Measurements from ENCODE around the gene PTPRT. TPM values are rescaled to one million over a fixed set of nuclear protein-coding genes. Genes with fewer than 3 reads are reported as not detected.

PTPRT gene
- polyA plus RNA-seq, 3 donors: not detected

GRCh38 chr20:42484335-42484734 lies 705.4 kb downstream of the PTPRT start:
- no peaks in the 10 kb centered on the region for H3K27me3 ChIP-seq (ENCODE audit: control insufficient read depth in 2 of 2, insufficient read depth in 2 of 2, low read length in 2 of 2)
- H3K4me2 ChIP-seq (replicated peaks; ENCODE audit: extremely low read depth, low read length, poor library complexity, severe bottlenecking): peak overlapping the region; percentile 80
- Mint-ChIP-seq H3K9me3 (peaks cover 0 to 9% (median 0%) of the 10 kb centered on the region in 7 donors), H3K4me3 (peak overlapping the region in 1 of 2 donors; percentile 91), H3K4me1 (peaks cover 32% of the 10 kb centered on the region), H3K27ac (peak overlapping the region; percentile 63 to 97 (median 92)), H3K27me3 (ENCODE audit: low read depth in 3 of 3) (peaks cover 3 to 10% (median 4%) of the 10 kb centered on the region in 3 donors), H3K36me3 (peaks cover 0 to 2% of the 10 kb centered on the region in 2 donors)
- no peaks in the 10 kb centered on the region for H3K79me2 ChIP-seq (ENCODE audit: insufficient read depth, low read length)
- intact Hi-C loops (cut with micrococcal nuclease): no loop called here
- H3K9me3 ChIP-seq (replicated peaks in 1 of 2; ENCODE audit: control insufficient read depth in 1 of 2, insufficient read depth in 1 of 2, low read length in 2 of 2): no peaks in the 10 kb centered on the region
- H2AFZ ChIP-seq (ENCODE audit: insufficient read depth, low read depth, low read length, poor library complexity, severe bottlenecking): no peak overlapping the region
- H3K4me3 ChIP-seq (replicated peaks in 1 of 3; ENCODE audit: low read depth in 2 of 3, low read length in 3 of 3): peak overlapping the region in 1 of 3 experiments; percentile 66
- WGBS (ENCODE audit: insufficient coverage): 35% methylated on average over 2 of the region's 3 CpGs
- DNase-seq: peak in 1 of 3 donors; percentile 19
- H3K4me1 ChIP-seq (ENCODE audit: control insufficient read depth in 1 of 2, insufficient read depth in 2 of 2, low read length in 2 of 2): peaks cover 34 to 35% of the 10 kb centered on the region in 2 donors
- no peaks in the 10 kb centered on the region for H3K36me3 ChIP-seq (replicated peaks in 1 of 2; ENCODE audit: control insufficient read depth in 1 of 2, insufficient read depth in 2 of 2, low read length in 2 of 2)
- H4K20me1 ChIP-seq (ENCODE audit: insufficient read depth, low read length): no peaks in the 10 kb centered on the region
- H3K27ac ChIP-seq (ENCODE audit: low read depth in 1 of 2, low read length in 2 of 2): peak overlapping the region in 1 of 2 donors; percentile 63
- no peak overlapping the region for H3K9ac ChIP-seq (ENCODE audit: insufficient read depth, low read length, poor library complexity, severe bottlenecking)
- TF ChIP-seq, protein P1, sequence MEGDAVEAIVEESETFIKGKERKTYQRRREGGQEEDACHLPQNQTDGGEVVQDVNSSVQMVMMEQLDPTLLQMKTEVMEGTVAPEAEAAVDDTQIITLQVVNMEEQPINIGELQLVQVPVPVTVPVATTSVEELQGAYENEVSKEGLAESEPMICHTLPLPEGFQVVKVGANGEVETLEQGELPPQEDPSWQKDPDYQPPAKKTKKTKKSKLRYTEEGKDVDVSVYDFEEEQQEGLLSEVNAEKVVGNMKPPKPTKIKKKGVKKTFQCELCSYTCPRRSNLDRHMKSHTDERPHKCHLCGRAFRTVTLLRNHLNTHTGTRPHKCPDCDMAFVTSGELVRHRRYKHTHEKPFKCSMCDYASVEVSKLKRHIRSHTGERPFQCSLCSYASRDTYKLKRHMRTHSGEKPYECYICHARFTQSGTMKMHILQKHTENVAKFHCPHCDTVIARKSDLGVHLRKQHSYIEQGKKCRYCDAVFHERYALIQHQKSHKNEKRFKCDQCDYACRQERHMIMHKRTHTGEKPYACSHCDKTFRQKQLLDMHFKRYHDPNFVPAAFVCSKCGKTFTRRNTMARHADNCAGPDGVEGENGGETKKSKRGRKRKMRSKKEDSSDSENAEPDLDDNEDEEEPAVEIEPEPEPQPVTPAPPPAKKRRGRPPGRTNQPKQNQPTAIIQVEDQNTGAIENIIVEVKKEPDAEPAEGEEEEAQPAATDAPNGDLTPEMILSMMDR (IDR thresholded peaks at IDR 0.05): no peak

GRCh38 chr20:42483730-42484303 lies 705.9 kb downstream of the PTPRT start:
- peaks cover 34 to 35% of the 10 kb centered on the region in 2 donors for H3K4me1 ChIP-seq (ENCODE audit: control insufficient read depth in 1 of 2, insufficient read depth in 2 of 2, low read length in 2 of 2)
- peak overlapping the region in 1 of 7 donors; percentile 18 for H3K27ac Mint-ChIP-seq
- H3K27ac ChIP-seq (ENCODE audit: low read depth in 1 of 2, low read length in 2 of 2): no peak overlapping the region
- H3K9me3 Mint-ChIP-seq: peaks cover 0 to 9% (median 0%) of the 10 kb centered on the region in 7 donors
- intact Hi-C loops (cut with micrococcal nuclease): no loop called here
- H3K4me3 Mint-ChIP-seq: no peak overlapping the region
- no peak overlapping the region for H3K9ac ChIP-seq (ENCODE audit: insufficient read depth, low read length, poor library complexity, severe bottlenecking)
- peaks cover 4 to 10% (median 5%) of the 10 kb centered on the region in 3 donors for H3K27me3 Mint-ChIP-seq (ENCODE audit: low read depth in 3 of 3)
- H2AFZ ChIP-seq (ENCODE audit: insufficient read depth, low read depth, low read length, poor library complexity, severe bottlenecking): no peak overlapping the region
- peaks cover 0 to 2% of the 10 kb centered on the region in 2 donors for H3K36me3 Mint-ChIP-seq
- no peaks in the 10 kb centered on the region for H3K79me2 ChIP-seq (ENCODE audit: insufficient read depth, low read length)
- peak overlapping the region in 1 of 3 experiments; percentile 66 for H3K4me3 ChIP-seq (replicated peaks in 1 of 3; ENCODE audit: low read depth in 2 of 3, low read length in 3 of 3)
- H3K9me3 ChIP-seq (replicated peaks in 1 of 2; ENCODE audit: control insufficient read depth in 1 of 2, insufficient read depth in 1 of 2, low read length in 2 of 2): no peaks in the 10 kb centered on the region
- TF ChIP-seq, protein P1 (IDR thresholded peaks at IDR 0.05): peak; percentile 46
- no peaks in the 10 kb centered on the region for H3K36me3 ChIP-seq (replicated peaks in 1 of 2; ENCODE audit: control insufficient read depth in 1 of 2, insufficient read depth in 2 of 2, low read length in 2 of 2)
- 23% methylated on average over 4 of the region's 6 CpGs for WGBS (ENCODE audit: insufficient coverage)
- peaks cover 32% of the 10 kb centered on the region for H3K4me1 Mint-ChIP-seq
- H3K4me2 ChIP-seq (replicated peaks; ENCODE audit: extremely low read depth, low read length, poor library complexity, severe bottlenecking): no peak overlapping the region
- peak in 2 of 3 donors; percentile 8 to 35 for DNase-seq
- H3K27me3 ChIP-seq (ENCODE audit: control insufficient read depth in 2 of 2, insufficient read depth in 2 of 2, low read length in 2 of 2): peaks cover 0 to under 1% of the 10 kb centered on the region in 2 donors
- no peaks in the 10 kb centered on the region for H4K20me1 ChIP-seq (ENCODE audit: insufficient read depth, low read length)

All from CD14-positive monocyte (primary cell).